AG04450 (cell line): ENCODE results near the gene SLC6A6. TPM values are rescaled to one million over a fixed set of nuclear protein-coding genes. Genes with fewer than 3 reads are reported as not detected.

ENCODE experiments used
- CTCF ChIA-PET: fragments of 300-600, 350-600 bp; formaldehyde crosslinking; extraction: SDS; loops from one replicate; lab custom pipeline; 2022; ENCODE audit warnings: antibody characterized with exemption, inconsistent platforms; lab: Charles Lee
- POLR2A ChIA-PET: fragments of 350-600 bp; formaldehyde crosslinking; extraction: SDS; loops from one replicate; lab custom pipeline; 2021; ENCODE audit warnings: antibody characterized with exemption, inconsistent platforms; lab: Yijun Ruan, JAX
- DNase-seq: peaks from one replicate; pipeline ENCODE4 v3.0.0-alpha.2; 2011; ENCODE audit warnings: low read depth, low spot score
- H3K27ac ChIP-seq: one replicate; pipeline ENCODE4 v1.5.1; 2012; ENCODE audit warnings: low read depth, low read length, control low read depth
- H3K27me3 ChIP-seq: one replicate; pipeline ENCODE4 v1.6.0; 2012; ENCODE audit warnings: low read length; ENCODE audit not compliant: control insufficient read depth, insufficient read depth
- H3K4me3 ChIP-seq: 2 replicates; pipeline ENCODE4 v1.5.1; 2011; ENCODE audit warnings: mild to moderate bottlenecking, low read depth, low read length, control low read depth
- H3K9me3 ChIP-seq: 2 replicates; pipeline ENCODE4 v1.5.1; 2012; ENCODE audit warnings: low read length; ENCODE audit not compliant: control insufficient read depth, insufficient read depth
- CTCF ChIP-seq: IDR thresholded peaks from 2 replicates; pipeline ENCODE4 v1.5.1; 2011; ENCODE audit warnings: low read depth, low read length, control low read depth, inconsistent platforms
- polyA plus RNA-seq: library from polyadenylated mRNA; depleted of rRNA; stranded (reverse); fragments of >200 nt; gene quantifications from 2 replicates; pipeline ENCODE4 v1.2.3, GENCODE V29; 2011

The SLC6A6 gene
- polyA plus RNA-seq, 1 experiment = 30.8 TPM

- POLR2A ChIA-PET = no interaction called here
- Histone ChIP-seq H3K27me3 (peaks cover 8% of the 10 kb centered on the region), H3K27ac (no peak overlapping the region), H3K4me3 (no peak overlapping the region), H3K9me3 (peaks cover 7% of the 10 kb centered on the region; the same call in 1 of the 2 replicates)
- DNase-seq = no peak
- CTCF ChIA-PET = interaction anchor here (1.8 to 2.9 kb wide), 2 partner anchors 40 to 42 kb away, joined by 4 to 33 read pairs; no protein-coding TSS in a partner anchor
- TF ChIP-seq CTCF = no peak
Measured at GRCh38 chr3:14506626-14507304, 104.4 kb downstream of the SLC6A6 start.

DNA sequence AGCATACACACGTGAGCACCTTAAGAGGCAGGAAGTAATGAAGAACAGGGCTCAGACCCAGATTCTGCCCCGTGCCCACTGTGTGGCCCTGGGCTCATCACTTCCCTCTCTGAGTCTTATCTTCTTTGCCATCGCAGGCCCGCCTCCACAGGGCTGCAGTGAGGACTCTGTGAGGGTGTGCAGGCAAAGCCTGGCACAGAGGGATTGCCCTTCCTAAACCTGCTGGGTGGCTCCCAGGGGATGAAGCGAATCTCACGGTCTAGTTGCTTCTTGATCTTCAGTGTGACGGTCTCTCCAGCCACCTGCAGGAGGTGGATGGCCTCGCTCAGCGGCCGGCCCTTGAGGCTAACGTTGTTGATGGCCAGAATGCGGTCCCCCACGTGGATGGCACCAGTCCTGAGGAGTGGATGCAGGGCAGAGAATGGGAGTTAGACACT is 104.9 kb downstream of the SLC6A6 start:
- H3K9me3 ChIP-seq = peaks cover 3% of the 10 kb centered on the region; the same call in 1 of the 2 replicates
- no peak overlapping the region for H3K4me3 ChIP-seq
- H3K27me3 ChIP-seq = peaks cover 8% of the 10 kb centered on the region
- ChIA-PET CTCF (interaction anchor here (1.7 to 2.9 kb wide), 4 partner anchors 36 to 414 kb away, joined by 4 to 33 read pairs (median 26); no protein-coding TSS in a partner anchor), POLR2A (no interaction called here)
- no peak for TF ChIP-seq CTCF
- DNase-seq = no peak
- H3K27ac ChIP-seq = no peak overlapping the region

- Histone ChIP-seq H3K9me3 (peaks cover 1% of the 10 kb centered on the region; the same call in 1 of the 2 replicates), H3K27ac (no peak overlapping the region), H3K27me3 (peaks cover 8% of the 10 kb centered on the region), H3K4me3 (no peak overlapping the region)
- ChIA-PET CTCF (interaction anchor here (0.5 to 3.1 kb wide), 29 partner anchors 8 to 413 kb away, joined by 3 to 68 read pairs (median 5); partner anchors contain the start of genes CCDC174, LSM3 and XPC), POLR2A (no interaction called here)
- TF ChIP-seq CTCF = no peak
- no peak for DNase-seq
Measured at GRCh38 chr3:14507757-14508504, 105.5 kb downstream of the SLC6A6 start.

DNA sequence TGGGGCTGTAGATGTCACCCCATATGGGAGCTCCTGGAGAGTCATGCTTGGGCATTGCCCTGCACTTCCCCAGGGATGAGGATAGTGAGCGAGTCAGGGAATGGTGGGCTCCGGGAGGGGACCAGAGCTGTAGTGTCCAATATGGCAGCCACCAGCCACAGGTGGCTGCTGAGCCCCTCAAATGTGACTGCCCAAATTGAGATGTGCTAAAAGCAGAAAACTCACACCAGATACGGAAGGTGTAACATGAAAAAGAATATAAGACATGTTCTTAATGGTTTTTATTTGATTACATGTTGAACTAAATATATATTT is 106.1 kb downstream of the SLC6A6 start:
- no peak overlapping the region for H3K4me3 ChIP-seq
- no peak for TF ChIP-seq CTCF
- H3K27ac ChIP-seq = no peak overlapping the region
- H3K9me3 ChIP-seq = no peaks in the 10 kb centered on the region
- ChIA-PET CTCF (interaction anchor here (0.5 to 3.1 kb wide), 31 partner anchors 8 to 413 kb away, joined by 3 to 68 read pairs (median 5); partner anchors contain the start of genes CCDC174, LSM3 and XPC), POLR2A (no interaction called here)
- DNase-seq = no peak
- H3K27me3 ChIP-seq = peaks cover 8% of the 10 kb centered on the region
